ENCODE data around the gene FYB1.

FYB1 gene

DNA sequence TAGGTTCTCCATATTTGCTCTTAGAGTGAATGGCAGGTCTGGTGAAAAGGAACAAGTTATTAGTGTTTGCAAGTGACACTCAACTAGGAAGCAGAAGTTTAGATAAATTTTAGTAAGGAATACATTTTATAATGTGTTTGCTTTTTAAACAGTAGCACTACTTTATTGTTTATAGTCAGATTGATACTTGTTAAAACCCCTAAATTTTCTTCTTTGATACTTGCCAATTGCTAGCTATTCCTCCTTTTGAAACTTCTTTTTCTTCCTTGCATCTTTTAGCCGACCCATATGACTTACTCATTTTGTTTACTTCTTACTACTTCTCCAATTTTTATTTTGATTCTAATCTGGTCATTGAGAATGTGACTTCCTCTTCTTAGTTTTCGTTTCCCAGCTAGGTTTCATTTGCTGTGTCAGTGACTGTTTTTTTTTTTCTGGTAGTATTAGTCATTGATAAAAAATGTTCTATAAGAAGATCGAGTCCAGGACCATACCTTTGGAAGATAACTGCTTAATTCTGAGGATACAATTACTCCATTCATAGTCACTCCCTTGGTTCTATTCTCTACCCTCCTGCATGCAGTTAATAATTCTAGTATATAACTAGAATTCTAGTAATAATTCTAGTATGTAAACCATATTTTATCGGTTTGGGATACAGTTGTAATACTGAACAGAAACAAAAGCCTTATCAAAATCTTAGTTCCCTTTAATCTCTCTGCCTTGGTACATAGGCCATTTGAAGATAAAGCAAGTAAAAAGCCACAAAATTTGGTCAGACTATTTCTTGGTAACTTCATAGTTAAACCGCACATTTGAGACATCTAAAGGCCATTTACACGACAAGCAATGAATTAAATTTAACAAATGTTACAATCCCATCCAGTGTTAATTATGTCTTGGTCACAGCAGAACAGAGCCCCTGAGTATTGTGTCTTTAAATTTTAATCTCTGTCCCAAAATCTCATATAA, 142.3 kb downstream of the FYB1 start:
- peak; percentile 83 for DNase-seq

DNA sequence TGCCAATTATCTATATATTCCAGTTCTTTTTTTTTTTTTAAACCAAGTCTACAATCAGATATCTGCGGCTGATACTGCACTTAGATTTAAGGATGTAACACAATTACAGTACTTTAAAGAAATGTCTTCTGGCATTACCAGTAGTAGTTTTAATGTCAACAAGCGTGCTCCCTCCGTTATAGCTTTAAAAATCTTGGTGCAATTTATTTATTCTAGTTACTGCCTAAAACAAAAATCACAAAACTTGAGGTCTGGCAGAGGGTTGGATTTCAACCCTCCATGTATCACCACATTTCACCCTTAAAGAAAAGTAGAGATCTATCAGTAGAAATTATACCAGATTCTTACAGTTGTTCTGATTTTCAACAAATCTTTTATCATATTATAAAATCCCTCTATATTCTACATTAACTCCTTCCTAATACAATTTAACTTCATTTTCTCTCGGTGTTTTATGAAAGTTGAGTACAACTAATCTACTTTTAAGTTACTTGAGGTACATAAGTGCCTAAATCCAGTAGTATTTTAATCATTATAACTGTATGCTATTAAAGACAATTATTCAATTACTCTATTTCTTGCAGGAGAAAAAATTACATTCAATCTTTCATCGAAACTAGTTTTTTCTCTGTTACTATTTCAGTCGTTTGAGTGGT, 143.1 kb downstream of the FYB1 start:
- DNase-seq: peak; percentile 19

DNA sequence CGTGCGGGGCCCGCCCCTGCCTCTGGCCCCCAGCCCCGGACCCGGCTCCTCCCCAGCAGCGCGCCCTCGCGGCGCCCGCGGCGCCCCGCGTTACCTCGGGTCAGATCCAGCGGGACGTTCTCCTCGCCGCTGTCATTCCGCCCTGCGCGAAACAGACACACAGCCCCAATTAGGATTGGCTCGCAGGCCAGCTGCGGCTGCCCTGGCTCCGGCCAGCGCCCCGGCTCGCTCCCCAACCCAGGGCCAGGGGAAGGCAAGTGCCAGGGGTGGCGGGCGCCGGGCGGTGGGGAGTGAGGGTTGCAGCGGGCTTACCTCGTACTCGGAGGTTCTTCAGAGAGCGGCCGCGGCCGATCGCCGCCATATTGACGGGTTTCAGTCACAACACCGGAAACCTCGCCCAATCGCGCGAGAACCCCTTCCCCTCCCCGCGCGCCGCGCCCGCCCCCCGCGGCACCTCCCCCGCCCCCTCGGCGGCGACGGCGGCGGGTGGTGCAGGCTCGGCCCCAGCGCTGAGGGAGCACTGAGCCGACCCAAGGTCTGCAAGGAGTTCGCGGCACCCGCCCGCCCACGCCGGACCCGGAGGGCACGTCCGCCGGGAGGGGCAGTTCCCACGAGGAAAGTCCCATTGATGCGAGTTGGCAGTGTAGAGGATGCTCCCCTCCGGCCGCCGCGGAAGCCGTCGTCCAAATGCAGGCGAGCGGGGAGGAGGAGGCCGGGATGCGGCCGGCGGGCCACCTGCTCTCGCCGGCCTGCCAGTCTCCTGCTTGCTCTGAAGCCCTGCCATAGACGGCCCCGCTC, 145.1 kb downstream of the FYB1 start, which contains the start of gene RICTOR:
RICTOR (minus strand) TSS at position 383 of the 798 bp plus-strand sequence; CDS start at position 361, 22 bp downstream.
- DNase-seq: peak; percentile 88

DNA sequence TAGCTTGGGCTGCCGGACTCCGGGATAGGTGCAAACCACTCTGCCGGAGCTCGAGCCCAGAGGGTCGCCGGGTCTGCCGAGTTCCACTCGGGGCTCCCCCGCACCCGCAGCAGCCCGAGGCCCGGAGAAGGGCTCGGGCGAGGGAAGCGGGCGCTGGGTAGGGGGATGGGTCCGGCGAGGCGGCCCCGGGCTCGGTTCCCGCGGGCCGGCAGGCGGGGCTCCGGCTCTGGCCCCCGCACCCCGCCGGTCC, 145.7 kb downstream of the FYB1 start:
- DNase-seq: no peak

DNA sequence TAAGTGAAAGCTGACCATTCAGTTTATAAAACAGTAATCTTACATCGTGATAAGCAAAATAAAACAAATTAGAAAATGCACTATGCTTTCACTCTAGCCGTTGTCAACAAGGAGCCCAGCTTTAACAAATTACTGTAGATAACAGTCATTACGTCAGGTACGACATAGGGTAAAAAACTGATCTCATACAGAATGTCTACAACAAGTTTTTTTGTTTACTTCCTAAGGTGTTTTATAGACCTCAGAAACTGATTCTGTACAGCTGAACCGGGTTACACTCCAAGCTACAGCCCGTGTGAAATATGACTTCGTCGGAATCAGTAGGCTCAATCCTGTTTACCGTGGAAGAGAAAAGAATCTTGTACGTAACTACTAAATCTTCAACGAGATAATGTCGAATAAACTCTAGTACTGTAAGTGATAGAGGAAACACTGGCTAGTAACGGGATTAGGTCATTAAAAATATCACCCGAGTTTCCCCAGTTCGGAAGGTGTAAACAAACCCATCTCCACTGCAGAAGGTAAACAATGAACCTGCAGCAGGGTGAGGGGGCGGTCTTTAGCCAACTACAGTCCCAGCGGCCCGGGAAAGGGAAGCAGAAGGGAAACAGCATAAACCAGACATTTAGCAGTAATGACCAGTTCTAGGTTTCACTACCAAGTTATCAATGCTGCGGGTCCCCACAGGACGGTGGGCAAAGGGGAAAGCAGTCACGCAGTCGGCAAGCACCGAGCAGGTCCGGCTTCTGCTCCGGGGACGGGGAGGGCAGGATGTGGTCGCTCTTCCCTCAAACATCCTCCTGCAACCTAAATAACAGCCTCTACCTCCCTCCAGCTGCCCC, 146.2 kb downstream of the FYB1 start:
- DNase-seq: peak; percentile 49

DNA sequence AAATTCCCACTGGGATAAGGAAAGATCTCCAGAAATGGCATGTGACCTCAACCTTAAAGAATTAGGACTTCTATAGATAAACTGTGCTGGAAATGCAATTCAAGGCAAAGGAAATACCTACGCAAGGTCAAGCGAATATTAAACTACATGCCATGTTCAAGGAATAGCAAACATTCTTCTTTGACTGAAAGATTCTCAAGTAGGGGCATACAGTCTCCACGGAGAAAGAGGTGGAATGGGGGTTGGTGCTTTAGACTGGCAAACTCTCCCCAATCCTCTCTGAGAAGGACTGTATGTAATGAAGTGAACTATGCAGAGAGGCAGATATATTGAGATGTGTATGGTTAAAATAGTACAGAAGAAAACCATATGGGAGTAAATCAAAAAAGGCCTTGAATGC, 151.3 kb downstream of the FYB1 start:
- DNase-seq: no peak

DNA sequence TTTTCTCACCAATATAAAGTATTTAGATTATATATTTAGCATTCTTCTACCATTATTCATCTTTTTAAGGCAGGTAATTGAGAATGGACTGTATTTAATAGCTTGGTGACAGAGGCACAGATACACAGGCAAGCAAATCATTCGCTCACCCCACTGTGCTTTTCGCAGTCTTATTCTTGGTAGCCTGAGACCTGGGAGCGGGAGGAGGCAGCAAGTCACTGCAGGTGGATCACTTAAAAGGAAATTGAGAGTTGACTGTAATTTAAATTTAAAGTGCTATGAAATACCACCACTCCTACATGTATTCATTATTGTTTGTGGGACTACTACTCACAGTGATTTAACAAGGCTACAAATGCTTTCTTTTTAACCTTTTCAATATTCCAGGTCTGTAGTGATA, 154.9 kb downstream of the FYB1 start:
- DNase-seq: no peak

DNA sequence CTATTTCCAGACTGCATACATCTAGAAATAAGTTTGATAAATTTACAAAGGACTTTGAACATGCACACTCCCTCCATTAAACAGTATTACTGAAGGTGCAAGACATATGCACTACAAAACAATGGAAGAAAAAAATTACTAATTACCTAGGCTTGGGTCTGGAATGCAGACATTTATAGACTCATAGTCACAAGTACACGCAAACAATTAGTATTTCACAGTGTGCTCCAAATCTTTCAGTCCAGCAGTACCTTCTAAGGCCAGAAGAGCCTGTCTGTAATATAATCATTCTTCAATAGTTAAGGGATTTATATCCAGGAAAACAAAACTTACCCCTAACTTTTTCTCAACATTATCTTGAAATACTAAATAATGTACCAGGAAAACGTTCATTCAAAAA, 156.3 kb downstream of the FYB1 start:
- DNase-seq: no peak

DNA sequence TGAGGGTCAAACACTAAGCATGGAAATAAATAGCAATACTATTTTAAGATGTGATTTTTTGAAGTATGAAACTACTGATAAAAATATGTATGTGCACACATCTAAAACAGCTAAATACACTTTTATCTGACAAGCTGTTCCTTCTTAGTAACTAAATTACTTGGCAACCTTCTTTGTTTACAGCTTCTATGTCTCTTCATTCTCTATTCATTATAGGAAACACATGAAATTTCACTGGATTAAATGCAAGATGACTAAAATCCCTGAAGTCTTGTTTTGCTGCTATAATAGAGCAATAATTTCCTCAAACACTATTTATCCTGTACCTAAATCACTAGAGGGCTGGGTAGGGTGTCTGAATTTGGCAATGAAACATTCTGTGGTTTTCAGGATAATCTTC, 156.8 kb downstream of the FYB1 start:
- DNase-seq: no peak

DNA sequence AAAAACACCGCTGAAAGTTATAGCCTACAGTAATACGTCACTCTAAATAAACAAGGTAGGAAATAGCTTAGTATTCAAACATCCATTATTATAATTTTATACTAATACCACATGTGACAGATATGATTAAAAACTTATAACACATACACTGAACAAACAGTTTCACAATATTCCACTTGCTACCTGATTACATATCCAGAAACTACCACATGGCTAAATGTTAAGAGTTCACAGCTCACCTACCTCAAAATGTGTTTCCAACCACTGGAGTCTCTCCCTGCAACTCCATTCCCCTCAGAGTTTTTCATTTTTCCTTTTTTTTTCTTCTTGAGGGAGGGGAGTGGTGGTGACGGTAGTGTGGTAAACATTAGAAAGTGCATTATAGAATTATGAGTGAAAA, 157.3 kb downstream of the FYB1 start:
- no peak for DNase-seq

DNA sequence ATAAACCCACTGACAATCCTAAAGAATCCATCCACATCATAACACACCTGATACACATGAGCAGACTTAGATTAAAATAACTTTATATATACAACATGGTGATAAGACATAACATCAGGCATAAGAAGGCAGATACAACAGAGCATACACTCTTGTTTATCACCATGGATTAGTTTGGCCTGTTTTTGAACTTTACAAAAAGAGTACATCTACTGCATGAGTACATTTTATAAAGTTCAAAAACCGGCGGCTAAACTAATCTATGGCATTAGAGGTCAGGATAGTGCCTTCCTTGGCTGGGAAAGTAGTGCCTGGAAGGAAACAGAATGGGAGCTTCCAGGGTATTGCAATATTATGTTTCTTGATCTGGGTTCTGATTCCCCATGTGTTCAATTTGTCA, 160.3 kb downstream of the FYB1 start:
- DNase-seq: no peak

DNA sequence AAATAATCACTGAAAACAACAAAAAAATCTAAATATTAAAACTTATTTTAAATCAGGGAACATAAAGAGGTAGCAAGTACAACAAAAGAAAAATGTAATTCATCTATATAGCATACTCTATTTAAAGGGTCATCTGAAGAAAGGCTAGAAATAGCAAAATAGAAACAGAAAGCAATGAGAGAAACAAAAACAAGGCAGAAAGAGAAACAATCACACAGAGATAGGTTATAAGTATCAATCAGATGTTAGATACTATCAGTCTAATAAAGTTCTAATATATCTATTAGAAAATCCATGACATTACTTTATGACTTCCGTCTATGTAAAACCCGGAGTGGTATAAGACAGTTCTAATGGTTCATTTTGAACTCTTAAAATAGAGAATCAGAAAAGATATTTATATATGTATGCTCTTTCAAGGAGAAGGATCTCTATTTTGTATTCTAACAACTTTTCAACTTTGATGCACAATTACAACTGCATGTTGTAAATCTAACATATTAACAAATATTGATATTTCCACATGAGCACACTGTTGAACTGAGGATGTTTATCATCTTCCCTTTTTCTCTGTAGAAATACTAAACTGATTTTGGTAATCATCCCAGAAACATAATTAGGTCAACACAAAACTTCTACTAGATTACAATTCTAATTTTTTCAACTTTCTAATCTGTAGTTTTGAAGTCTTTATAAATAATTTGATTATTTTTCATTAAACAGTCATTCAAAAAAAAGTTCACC, 161.0 kb downstream of the FYB1 start:
- DNase-seq: no peak

DNA sequence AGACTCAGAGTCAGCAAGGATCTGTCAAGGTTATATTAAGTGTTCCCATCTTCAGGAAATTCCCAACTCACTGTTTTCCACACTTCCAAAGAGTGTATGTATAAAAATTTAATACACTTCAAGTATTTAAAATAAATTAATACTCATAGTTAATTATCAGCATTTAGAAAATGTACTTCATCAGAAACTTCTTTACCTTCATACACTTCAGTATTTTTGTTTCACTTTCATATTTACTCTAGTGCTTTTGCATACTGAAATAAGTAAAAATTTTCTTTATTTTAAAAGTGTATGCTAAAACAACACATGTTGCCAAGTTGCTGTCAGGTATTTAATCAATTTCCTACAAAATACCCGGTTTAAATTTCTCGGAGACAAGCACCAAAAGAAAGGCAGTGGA, 161.6 kb downstream of the FYB1 start:
- DNase-seq: no peak

DNA sequence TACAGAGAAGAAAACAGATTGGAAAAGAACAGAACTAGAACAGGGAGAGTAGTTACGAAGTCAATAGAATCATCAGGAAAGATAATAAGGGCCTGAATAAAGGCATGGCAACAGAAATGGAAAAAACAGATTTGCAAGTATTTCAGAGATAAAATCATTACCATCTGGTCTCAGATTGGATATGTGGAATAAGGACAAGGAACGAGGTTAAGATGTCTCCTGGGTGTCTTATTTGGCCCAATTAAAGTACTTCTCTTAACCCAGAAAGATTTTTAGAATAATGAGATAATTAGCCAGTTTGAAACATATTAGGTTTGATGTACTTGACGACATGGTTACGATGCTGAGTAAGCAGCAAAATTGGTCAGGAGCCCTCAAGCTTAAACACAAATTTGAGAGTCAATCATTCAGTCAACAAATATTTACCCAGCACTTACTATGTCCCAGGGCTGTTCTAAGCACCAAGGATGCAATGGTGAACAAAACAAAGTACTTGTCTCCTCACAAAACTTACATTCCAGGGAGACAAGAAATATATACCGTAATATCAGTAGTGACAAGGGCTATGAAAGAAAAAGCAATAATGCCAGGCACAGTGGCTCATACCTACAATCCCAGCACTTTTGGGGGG, 163.5 kb downstream of the FYB1 start:
- no peak for DNase-seq
